ENCODE results near the gene ZNF74.

Gene ZNF74

GRCh38 chr22:20422271-20423007 is 28.5 kb downstream of the ZNF74 start:
- DNase-seq, result no peak

- DNase-seq, result no peak
Measured at GRCh38 chr22:20423008-20423905, 29.3 kb downstream of the ZNF74 start.

- no peak for DNase-seq
Measured at GRCh38 chr22:20423906-20424551, 30.1 kb downstream of the ZNF74 start.

- no peak for DNase-seq
Measured at GRCh38 chr22:20424568-20424931, 30.6 kb downstream of the ZNF74 start.

GRCh38 chr22:20424932-20425565 is 31.1 kb downstream of the ZNF74 start:
- DNase-seq, result no peak

- no peak for DNase-seq
Measured at GRCh38 chr22:20425566-20426258, 31.8 kb downstream of the ZNF74 start.

GRCh38 chr22:20426259-20426615 is 32.3 kb downstream of the ZNF74 start:
- no peak for DNase-seq

- DNase-seq, result no peak
Measured at GRCh38 chr22:20427104-20427944, 33.4 kb downstream of the ZNF74 start.

GRCh38 chr22:20427945-20428417 is 34.0 kb downstream of the ZNF74 start:
- no peak for DNase-seq

- no peak for DNase-seq
Measured at GRCh38 chr22:20428496-20429253, 34.7 kb downstream of the ZNF74 start.

GRCh38 chr22:20429254-20430100 is 35.5 kb downstream of the ZNF74 start:
- DNase-seq, result peak; percentile 85

- peak; percentile 18 for DNase-seq
Measured at GRCh38 chr22:20430101-20430719, 36.3 kb downstream of the ZNF74 start.

GRCh38 chr22:20430720-20431510 is 37.0 kb downstream of the ZNF74 start:
- peak; percentile 64 for DNase-seq

GRCh38 chr22:20431511-20432192 is 37.7 kb downstream of the ZNF74 start:
- no peak for DNase-seq

- DNase-seq, result no peak
Measured at GRCh38 chr22:20432244-20432686, 38.3 kb downstream of the ZNF74 start.

GRCh38 chr22:20433191-20433590 is 39.2 kb downstream of the ZNF74 start:
- no peak for DNase-seq

- DNase-seq, result no peak
Measured at GRCh38 chr22:20433686-20434241, 39.8 kb downstream of the ZNF74 start.
